ENCODE data around the gene PEX1. TPM values are rescaled to one million over a fixed set of nuclear protein-coding genes. Genes with fewer than 3 reads are reported as not detected.

PEX1 gene
- total and polyA plus RNA-seq, 2 of the 13 experiments (the other 11 are each of a cell fraction or from before 2014, with no cell fraction given), result 16.6 to 22.4 TPM

DNA sequence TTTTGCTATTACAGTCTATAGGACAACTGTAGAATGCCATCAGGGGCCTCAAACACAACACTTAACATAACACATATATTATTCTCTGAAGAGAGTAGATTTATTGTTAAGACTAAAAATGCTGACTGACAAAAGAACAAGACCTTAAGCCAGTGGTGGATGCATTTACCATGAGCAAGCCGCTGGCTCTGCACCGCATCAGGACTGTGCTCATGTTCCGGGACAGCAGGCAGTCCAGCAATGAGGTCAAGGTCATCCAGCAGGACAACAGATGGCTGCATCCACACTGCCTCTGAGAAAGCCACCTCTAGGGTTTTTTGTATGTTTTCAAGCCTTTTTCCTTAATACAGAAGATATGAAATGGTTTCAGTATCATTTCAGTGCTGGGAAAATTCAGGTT, 23.8 kb downstream of the PEX1 start:
- Histone ChIP-seq H3K27me3 (ENCODE audit: control insufficient read depth in 1 of 2, insufficient read depth in 2 of 2, low read length in 2 of 2) (no peaks in the 10 kb centered on the region), H3K9me3 (ENCODE audit: low read length) (no peaks in the 10 kb centered on the region), H3K27ac (ENCODE audit: extremely low read length, insufficient read depth, low read length) (no peak overlapping the region), H3K9ac (ENCODE audit: insufficient read depth, low read depth, low read length) (no peak overlapping the region), H3K4me3 (replicated peaks in 1 of 3; ENCODE audit: insufficient read depth in 1 of 3, low read depth in 2 of 3, low read length in 3 of 3) (no peak overlapping the region), H3K4me1 (ENCODE audit: insufficient read depth, low read length) (peaks cover 9% of the 10 kb centered on the region), H3K79me2 (ENCODE audit: insufficient read depth, low read length) (no peaks in the 10 kb centered on the region), H3K4me2 (ENCODE audit: low read depth, low read length) (no peak overlapping the region), H3K36me3 (replicated peaks in 1 of 2; ENCODE audit: control insufficient read depth in 1 of 2, insufficient read depth in 2 of 2, low read length in 2 of 2) (peaks cover 2 to 7% of the 10 kb centered on the region in 2 experiments; a peak in 3 of 5 replicates), H4K20me1 (ENCODE audit: insufficient read depth, low read length) (no peaks in the 10 kb centered on the region), H2AFZ (ENCODE audit: low read length) (no peak overlapping the region)
- ATAC-seq, result peak; percentile 100
- ChIA-PET CTCF (ENCODE audit: low intra/inter-chr PET ratio, low total read pairs) (no interaction called here), POLR2A (no interaction called here)
- in situ Hi-C loops (cut with HindIII; ENCODE audit: extremely low pct_ligation_motif_present, low pct_unique_long_range_greater_than_20kb) (no loop called here), intact Hi-C loops (cut with micrococcal nuclease; ENCODE audit: unreplicated experiment) (loop anchor here (1.0 kb wide), 1 partner anchor 82 kb away; no protein-coding TSS in a partner anchor)
- no TSS peak for BruUV-seq (replicated peaks)
- peak; percentile 49 for DNase-seq (ENCODE audit: low spot score)
- peak; percentile 63 for FAIRE-seq
- WGBS (ENCODE audit: low lambda C conversion rate), result 41% methylated on average over 3 of the region's 3 CpGs
- TF ChIP-seq MED13 (CRISPR knock-in tag; IDR thresholded peaks at IDR 0.05) (no peak), KAT2B (IDR thresholded peaks at IDR 0.05; ENCODE audit: borderline replicate concordance, low read depth, low read length) (no peak), ATF1 (CRISPR knock-in tag; IDR thresholded peaks at IDR 0.05) (no peak), MLLT10 (CRISPR knock-in tag; IDR thresholded peaks at IDR 0.05) (no peak), MAFK (conservative IDR thresholded peaks at IDR 0.05 in 1 of 2, IDR thresholded peaks at IDR 0.05 in 1 of 2; ENCODE audit: low read length in 2 of 2) (peak; percentile 68 to 80), FOXP1 (IDR thresholded peaks at IDR 0.05) (no peak), FOXP1 (CRISPR knock-in tag; IDR thresholded peaks at IDR 0.05) (no peak)
- TF ChIP-seq, protein P1, sequence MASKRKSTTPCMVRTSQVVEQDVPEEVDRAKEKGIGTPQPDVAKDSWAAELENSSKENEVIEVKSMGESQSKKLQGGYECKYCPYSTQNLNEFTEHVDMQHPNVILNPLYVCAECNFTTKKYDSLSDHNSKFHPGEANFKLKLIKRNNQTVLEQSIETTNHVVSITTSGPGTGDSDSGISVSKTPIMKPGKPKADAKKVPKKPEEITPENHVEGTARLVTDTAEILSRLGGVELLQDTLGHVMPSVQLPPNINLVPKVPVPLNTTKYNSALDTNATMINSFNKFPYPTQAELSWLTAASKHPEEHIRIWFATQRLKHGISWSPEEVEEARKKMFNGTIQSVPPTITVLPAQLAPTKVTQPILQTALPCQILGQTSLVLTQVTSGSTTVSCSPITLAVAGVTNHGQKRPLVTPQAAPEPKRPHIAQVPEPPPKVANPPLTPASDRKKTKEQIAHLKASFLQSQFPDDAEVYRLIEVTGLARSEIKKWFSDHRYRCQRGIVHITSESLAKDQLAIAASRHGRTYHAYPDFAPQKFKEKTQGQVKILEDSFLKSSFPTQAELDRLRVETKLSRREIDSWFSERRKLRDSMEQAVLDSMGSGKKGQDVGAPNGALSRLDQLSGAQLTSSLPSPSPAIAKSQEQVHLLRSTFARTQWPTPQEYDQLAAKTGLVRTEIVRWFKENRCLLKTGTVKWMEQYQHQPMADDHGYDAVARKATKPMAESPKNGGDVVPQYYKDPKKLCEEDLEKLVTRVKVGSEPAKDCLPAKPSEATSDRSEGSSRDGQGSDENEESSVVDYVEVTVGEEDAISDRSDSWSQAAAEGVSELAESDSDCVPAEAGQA (IDR thresholded peaks at IDR 0.05; ENCODE audit: low read depth), result no peak
- TF ChIP-seq, protein P1 (CRISPR knock-in tag; IDR thresholded peaks at IDR 0.05; ENCODE audit: borderline replicate concordance), result no peak
- TF ChIP-seq, protein P2, sequence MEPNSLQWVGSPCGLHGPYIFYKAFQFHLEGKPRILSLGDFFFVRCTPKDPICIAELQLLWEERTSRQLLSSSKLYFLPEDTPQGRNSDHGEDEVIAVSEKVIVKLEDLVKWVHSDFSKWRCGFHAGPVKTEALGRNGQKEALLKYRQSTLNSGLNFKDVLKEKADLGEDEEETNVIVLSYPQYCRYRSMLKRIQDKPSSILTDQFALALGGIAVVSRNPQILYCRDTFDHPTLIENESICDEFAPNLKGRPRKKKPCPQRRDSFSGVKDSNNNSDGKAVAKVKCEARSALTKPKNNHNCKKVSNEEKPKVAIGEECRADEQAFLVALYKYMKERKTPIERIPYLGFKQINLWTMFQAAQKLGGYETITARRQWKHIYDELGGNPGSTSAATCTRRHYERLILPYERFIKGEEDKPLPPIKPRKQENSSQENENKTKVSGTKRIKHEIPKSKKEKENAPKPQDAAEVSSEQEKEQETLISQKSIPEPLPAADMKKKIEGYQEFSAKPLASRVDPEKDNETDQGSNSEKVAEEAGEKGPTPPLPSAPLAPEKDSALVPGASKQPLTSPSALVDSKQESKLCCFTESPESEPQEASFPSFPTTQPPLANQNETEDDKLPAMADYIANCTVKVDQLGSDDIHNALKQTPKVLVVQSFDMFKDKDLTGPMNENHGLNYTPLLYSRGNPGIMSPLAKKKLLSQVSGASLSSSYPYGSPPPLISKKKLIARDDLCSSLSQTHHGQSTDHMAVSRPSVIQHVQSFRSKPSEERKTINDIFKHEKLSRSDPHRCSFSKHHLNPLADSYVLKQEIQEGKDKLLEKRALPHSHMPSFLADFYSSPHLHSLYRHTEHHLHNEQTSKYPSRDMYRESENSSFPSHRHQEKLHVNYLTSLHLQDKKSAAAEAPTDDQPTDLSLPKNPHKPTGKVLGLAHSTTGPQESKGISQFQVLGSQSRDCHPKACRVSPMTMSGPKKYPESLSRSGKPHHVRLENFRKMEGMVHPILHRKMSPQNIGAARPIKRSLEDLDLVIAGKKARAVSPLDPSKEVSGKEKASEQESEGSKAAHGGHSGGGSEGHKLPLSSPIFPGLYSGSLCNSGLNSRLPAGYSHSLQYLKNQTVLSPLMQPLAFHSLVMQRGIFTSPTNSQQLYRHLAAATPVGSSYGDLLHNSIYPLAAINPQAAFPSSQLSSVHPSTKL (CRISPR knock-in tag; IDR thresholded peaks at IDR 0.05), result 0 out of 2 replicates have a peak, but pooled peaks have one; percentile 46
- TF ChIP-seq, protein P3, sequence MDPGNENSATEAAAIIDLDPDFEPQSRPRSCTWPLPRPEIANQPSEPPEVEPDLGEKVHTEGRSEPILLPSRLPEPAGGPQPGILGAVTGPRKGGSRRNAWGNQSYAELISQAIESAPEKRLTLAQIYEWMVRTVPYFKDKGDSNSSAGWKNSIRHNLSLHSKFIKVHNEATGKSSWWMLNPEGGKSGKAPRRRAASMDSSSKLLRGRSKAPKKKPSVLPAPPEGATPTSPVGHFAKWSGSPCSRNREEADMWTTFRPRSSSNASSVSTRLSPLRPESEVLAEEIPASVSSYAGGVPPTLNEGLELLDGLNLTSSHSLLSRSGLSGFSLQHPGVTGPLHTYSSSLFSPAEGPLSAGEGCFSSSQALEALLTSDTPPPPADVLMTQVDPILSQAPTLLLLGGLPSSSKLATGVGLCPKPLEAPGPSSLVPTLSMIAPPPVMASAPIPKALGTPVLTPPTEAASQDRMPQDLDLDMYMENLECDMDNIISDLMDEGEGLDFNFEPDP (CRISPR knock-in tag; conservative IDR thresholded peaks at IDR 0.05), result no peak
- TF ChIP-seq, protein P4, sequence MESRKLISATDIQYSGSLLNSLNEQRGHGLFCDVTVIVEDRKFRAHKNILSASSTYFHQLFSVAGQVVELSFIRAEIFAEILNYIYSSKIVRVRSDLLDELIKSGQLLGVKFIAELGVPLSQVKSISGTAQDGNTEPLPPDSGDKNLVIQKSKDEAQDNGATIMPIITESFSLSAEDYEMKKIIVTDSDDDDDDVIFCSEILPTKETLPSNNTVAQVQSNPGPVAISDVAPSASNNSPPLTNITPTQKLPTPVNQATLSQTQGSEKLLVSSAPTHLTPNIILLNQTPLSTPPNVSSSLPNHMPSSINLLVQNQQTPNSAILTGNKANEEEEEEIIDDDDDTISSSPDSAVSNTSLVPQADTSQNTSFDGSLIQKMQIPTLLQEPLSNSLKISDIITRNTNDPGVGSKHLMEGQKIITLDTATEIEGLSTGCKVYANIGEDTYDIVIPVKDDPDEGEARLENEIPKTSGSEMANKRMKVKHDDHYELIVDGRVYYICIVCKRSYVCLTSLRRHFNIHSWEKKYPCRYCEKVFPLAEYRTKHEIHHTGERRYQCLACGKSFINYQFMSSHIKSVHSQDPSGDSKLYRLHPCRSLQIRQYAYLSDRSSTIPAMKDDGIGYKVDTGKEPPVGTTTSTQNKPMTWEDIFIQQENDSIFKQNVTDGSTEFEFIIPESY (CRISPR knock-in tag; IDR thresholded peaks at IDR 0.05), result peak; percentile 69; the same call in 1 of the 2 replicates
